HCEC 1CT (cell line): ENCODE results near the gene ASTN1.

ENCODE experiments used
- DNase-seq: peaks from one replicate; pipeline ENCODE4 v3.0.0-alpha.2; 2017

ASTN1 gene

DNA sequence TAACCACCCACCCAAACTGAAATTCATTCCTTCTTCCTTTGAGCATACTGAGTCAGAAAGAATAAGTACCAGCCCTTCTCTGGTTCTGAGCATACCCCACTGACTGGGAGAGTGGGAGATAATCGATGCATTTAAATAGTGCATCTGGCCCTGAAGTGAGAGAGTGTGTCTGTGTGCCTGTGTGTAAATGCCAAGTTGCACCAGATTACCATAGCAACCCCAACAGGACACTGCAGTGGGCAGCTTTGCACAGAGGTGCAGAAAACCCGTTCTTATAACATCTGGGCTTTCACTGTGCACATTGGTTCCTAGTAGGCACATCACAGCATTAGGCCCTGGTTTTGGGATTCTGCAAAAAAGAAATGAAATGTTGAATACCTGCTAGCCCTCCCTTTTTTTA, 2.3 kb downstream of the ASTN1 start:
- no peak for DNase-seq

GRCh38 chr1:177146499-177146898, 18.0 kb downstream of the ASTN1 start:
- no peak for DNase-seq

DNA sequence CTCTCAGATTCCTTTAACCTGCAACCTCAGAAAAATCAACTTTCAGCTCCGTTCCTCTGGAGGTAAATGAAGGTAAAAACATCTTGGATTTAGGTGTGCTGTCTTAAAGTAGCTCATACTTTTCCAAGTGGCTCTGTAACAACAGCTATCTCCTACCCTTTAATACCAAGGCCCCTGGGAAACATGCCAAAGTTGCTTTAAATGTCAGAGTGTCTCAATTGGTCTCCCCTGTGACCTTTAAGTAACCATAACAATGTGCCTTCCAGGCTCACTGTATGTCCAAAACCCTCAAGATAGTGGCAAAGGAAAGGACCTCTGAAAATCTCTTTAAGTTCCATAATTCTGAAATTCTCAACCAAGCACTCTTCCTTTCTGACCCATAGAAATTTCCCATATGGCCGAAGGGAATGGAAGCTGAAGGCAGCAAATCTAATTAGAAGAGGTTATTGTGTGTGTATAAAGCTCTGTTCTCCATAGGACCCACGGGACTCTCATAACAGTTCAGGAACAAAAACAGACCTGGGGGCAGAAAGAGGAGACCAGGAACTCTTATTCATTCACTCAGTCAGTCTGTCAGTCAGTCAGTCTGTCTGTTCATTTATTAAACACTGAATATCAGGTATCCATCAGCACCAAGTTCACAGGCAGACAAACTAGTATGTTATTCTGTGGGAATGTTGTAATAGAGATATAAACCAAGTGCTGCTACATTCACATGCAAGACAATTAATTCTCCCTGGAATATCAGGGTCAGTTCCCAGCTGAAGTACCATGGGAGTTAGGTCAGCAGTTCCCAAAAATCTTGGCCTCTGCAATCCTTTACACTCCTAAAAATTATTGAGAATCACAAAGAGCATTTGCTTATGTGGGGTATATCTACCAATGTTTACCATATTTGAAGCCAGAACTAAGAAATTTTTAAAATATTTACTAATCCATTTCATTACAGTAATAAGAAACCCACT, 19.1 kb downstream of the ASTN1 start:
- no peak for DNase-seq

DNA sequence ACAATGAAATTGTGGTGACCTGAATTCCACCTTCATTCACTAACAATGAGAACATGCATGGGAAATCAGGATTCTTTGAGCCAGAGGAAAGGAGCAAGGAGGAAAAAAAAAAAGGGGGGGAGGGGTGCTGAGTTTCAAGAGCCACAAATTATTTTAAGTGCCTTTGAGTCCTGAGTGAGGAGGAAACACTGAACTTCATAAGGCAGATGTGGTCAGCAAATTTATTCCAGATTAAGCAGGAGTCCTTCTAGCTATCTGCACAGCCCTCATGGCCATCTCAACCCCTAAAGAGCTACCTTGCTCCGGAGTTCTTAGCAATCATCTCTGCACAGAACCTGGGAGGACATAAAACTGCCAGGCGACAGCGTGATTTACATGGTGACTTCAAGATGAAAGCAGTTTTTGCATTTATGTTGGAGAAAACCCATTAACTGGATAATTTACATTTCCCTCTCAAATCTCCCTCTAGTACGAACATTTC, 21.7 kb downstream of the ASTN1 start:
- DNase-seq, result no peak

GRCh38 chr1:177142010-177142409, 22.5 kb downstream of the ASTN1 start:
- DNase-seq, result no peak

- DNase-seq, result no peak
Measured at GRCh38 chr1:177138347-177138746, 26.2 kb downstream of the ASTN1 start.

DNA sequence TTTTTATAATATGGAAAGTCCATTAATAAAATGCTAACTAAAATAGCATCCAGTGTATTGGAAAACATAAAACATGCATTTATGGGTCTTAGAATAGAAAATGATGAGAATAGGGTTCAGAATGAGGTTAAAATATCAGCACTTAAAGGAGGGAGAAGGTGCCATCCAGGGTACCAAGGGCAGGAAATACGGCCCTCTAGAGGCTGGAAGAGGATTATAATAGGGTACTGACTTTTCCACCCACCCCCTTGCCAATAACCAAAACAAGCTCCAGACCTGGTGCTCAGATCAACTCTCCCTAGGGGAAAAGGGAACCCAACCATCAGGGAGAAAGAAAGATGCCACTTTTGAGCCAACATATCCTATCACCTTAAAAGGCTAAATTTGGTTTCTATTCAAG, 26.7 kb downstream of the ASTN1 start:
- DNase-seq, result no peak

GRCh38 chr1:177135250-177135649, 29.3 kb downstream of the ASTN1 start:
- DNase-seq, result no peak

DNA sequence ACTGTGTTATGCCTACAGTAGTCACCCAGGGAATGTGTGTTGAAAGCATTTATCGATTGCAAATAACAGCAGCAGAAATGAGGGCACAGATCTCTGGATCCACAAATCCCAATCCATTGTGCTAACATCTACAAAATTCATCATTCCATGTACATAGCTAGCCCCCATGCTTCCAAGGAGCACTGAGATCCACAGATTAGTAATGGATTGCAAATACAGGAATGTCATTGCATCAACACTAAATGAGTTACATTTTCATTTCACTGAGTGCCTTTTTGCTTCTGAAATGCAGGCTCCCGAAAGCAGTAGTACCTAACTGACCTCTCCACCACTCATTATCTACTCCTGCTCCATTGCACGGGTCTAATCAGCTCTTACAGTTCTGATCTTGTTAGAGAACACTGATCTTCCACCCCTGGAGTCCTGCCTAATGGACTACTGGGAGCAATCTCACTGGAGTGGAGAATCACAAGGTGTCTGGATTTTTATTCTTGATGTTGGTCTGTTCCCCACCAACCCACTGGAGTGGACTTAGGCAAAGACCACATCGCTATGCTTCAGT, 30.5 kb downstream of the ASTN1 start:
- DNase-seq, result no peak

DNA sequence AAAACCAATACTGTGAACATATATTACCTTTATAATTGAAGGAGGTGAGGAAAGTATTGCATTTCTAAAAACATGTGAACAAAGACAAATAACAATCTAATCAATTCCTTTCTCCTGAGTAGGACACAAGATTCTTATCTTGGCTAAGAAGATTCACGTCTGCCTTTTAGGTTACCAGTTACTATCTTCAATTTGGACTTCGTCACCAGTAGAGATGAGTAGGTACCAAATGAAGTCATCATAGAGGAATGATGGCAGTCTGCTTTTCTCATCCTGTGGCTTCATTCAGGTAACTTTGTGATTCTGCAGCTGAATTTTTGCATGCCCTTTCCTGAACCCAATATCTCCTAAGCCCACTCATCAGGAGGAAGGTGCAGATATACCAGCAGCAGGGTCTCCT, 32.4 kb downstream of the ASTN1 start:
- no peak for DNase-seq

DNA sequence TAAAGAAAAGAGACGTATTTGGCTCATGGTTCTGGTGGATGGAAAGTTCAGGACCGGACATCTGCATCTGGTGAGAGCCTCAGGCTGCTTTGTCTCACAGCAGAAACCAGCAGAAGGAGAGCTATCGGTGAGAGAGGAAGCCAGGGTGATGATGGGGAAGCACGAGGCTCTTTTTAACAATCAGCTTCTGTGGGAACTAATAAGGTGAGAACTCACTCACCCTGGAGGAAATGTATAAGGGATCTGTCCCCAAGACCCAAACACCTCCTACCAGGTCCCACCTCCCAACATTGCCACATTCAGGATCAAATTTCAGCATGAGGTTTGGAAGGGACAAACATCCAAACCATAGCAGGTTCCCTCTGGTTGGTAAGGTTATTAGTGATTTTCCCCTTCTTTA, 32.8 kb downstream of the ASTN1 start:
- DNase-seq, result no peak

- no peak for DNase-seq
Measured at GRCh38 chr1:177130451-177130945, 34.0 kb downstream of the ASTN1 start.

GRCh38 chr1:177128665-177129281, 35.7 kb downstream of the ASTN1 start:
- DNase-seq, result no peak

DNA sequence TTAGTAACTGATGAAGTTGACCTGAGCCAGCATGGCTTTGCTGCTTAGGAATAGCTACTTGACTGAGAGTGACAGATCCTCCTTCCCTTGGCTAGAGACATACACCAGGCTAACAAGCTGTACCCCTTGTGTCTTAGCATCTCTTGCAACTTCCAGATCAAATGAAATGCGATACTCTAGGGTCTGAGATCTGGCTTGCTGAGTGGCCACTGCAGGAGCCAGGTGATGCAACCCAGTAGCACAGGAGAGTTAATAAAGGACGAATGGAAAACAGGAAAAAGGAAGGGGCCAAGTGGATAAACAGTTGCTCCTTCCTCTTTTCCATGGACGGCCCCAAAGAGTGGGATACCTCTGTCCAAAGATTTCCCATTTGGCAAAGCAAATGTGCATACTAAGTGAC, 38.2 kb downstream of the ASTN1 start:
- DNase-seq, result no peak

DNA sequence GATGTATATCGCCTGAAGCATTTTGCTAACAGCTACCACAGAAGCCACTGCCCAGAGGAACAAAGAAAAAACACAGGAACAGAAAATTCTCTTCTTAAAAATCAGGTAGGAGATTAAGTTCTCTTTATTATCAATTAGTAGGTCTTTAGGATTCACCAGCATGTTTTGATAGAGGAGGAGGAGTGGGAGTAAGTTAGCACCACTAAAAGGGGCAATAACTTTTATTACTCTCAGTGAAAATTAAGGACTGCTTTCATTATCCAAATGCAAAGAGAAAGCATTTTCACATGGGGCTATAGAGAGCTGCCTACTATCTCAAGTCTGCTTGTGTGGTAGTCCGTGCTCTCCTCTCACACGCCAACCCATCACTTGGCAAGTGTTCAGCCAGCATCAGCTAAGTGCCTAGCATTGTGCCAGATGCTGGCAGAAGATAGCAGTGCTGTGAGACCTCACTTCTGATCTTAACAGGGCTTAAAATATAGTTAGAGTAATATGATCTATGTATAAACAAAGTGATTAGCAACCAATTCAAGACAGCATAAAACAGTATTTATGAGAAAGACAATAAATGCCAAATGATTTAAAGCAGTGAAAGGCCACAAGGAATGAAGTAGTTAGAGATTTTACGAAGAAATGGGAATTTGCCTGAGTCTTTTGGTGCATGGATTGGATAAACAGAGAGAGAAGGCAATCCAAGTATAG, 39.8 kb downstream of the ASTN1 start:
- no peak for DNase-seq

DNA sequence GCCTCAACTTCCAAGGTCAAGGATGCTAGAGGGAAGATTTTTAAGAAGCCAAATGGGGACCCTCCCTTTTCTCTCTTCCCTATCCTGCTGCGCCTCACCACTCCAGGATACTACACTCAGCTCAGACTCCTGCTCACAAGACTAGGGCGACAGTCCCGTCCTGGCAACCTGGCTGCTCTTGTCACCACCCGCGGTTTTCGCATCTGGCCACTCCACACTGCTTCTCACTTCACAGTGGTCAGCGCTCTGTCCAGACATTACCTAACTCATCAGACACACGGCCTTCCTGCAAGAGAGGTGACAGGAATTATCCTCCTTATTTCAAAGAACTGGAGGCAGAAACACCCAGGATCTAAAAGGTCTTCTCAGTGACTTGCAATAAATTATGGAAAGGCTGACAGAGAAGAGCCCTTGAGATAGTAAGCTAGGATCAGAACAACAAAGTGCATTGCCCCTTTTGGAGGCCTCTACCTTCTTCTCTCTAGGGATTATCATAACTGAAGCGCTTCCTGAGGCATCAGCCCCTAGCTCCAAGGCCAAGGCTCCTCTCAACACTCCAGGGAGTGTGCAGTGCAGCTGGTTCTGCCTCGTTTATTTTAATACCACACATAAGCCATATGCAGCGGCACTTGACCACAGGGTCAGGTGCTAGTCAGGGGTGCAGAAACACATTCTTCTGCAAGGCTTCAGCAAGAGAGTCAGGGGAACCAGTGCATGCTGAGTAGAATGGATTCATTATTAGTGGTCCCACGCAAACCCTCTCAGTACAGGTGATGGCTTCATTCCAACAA, 41.9 kb downstream of the ASTN1 start:
- no peak for DNase-seq

GRCh38 chr1:177119311-177119710, 45.2 kb downstream of the ASTN1 start:
- DNase-seq, result no peak

- DNase-seq, result no peak
Measured at GRCh38 chr1:177118901-177119300, 45.6 kb downstream of the ASTN1 start.

DNA sequence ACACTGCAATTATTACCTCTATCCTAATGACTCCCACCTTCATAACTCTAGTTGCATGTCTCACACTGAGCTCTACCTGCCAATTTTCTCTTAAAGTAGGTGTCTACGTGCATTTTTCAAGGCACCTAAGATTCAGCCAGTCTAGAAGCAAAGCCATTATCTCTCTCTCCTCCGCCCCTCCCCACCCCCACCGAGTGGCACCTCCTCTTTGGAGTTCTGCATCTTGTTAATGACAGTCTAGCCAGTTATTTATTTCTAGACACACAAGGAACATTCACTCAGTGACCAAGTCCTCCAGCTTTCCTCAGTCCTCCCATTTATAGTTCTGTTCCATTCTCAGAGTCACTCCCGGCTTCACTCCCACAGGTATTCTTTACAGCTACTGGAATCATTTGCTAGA, 47.6 kb downstream of the ASTN1 start:
- DNase-seq, result no peak

DNA sequence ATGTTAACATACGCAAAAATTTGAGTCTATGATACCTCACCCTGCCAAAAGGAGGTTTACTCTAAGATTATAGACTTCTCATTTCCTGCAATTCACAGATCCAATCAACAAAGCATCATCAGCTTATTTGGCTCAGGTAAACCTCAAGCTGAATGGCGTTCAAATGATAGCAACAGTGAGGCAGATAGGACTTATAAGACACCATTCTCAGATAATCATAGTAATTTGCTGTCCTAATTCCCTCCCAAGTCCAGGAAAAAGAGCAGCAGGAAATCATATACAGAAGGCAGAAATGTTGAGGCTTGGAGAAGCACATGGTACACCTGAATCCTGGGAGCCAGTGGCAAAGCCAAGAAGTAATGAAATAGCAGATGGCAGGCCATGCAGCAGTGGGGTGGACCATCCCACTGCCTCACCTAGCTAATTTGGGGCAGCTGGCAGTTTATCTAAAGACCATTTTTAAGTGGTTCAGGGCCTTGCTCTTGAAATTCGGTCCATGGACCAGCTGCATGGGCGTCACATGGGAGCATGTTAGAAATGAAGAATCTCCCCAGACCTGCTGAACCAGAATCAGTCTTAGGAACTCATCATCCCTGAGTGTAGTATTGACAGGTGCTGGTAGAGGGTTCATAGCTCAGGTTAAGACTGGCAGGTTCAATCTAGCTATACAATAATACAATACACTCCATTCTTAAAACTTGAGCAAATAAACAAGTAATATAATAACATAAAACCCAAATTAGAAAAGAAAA, 57.7 kb downstream of the ASTN1 start:
- DNase-seq, result no peak

DNA sequence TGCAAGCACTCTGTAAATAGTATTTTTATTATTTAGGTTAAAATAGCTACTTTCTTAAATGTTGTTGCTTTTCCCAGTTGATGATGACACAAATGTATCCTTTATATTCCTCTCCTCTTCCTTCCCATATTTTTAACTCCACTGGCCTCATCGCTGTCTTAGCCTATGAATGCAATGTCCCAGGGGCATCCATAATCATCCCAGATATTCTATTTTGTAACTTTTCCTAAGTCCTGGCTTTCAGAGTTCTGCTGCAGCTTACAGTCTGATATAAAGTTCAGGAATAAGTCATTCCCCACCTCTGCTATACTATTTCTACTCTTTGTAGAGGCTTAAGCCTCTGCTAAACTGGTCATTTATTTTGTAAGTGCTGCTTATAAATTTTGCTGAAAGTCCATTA, 58.3 kb downstream of the ASTN1 start:
- DNase-seq, result no peak
